H1 (cell line): ENCODE measurements around the gene GABARAPL1. TPM values are rescaled to one million over a fixed set of nuclear protein-coding genes. Genes with fewer than 3 reads are reported as not detected.

ENCODE experiments used
- CTCF ChIA-PET: fragments of 300-600 bp; sonication (Branson Sonifier 250); formaldehyde crosslinking; loops from one replicate; lab custom pipeline; 2021; ENCODE audit not compliant: partially characterized antibody; lab: Charles Lee
- POLR2A ChIA-PET: fragments of 300-600 bp; sonication (Branson Sonifier 250); formaldehyde crosslinking; loops from one replicate; lab custom pipeline; 2021; ENCODE audit warnings: inconsistent platforms; ENCODE audit not compliant: partially characterized antibody; lab: Charles Lee
- DNase-seq, 2 experiments: peaks; one replicate each; pipeline versions ENCODE4 v3.0.0 to v3.0.0-alpha.2; 2010 to 2022; ENCODE audit warnings: low spot score in 2 of 2, low read depth in 1 of 2, mixed read lengths in 1 of 2
- FAIRE-seq: peaks from 2 replicates; lab custom pipeline; 2011; peaks lifted over from hg19 to GRCh38; lab: Jason Lieb, UNC
- H2AFZ ChIP-seq: 2 replicates; pipeline ENCODE4 v1.8.1; 2012; ENCODE audit warnings: low read length, inconsistent platforms
- H2AK5ac ChIP-seq: 2 replicates; pipeline ENCODE4 v1.6.1; 2013; ENCODE audit warnings: low read depth, low read length
- H2BK120ac ChIP-seq: replicated peaks from 2 replicates; pipeline ENCODE3; 2013; ENCODE audit warnings: low read depth, low read length, inconsistent platforms
- H2BK12ac ChIP-seq: 2 replicates; pipeline ENCODE4 v1.6.1; 2013; ENCODE audit warnings: low read depth, low read length
- H2BK15ac ChIP-seq: 2 replicates; pipeline ENCODE4 v1.6.1; 2013; ENCODE audit warnings: low read length
- H2BK20ac ChIP-seq: 2 replicates; pipeline ENCODE4 v1.6.1; 2013; ENCODE audit warnings: low read length
- H2BK5ac ChIP-seq: 2 replicates; pipeline ENCODE4 v1.6.1; 2013; ENCODE audit warnings: low read depth, low read length
- H3K14ac ChIP-seq: 2 replicates; pipeline ENCODE4 v1.6.1; 2013; ENCODE audit warnings: inconsistent platforms; ENCODE audit not compliant: insufficient read length
- H3K18ac ChIP-seq: 2 replicates; pipeline ENCODE4 v1.6.1; 2013; ENCODE audit warnings: low read length; ENCODE audit errors: extremely low read depth
- H3K23ac ChIP-seq: 2 replicates; pipeline ENCODE4 v1.6.1; 2013; ENCODE audit warnings: inconsistent platforms; ENCODE audit not compliant: insufficient read length
- H3K23me2 ChIP-seq: 2 replicates; pipeline ENCODE4 v1.6.1; 2013; ENCODE audit warnings: low read depth, low read length
- H3K27ac ChIP-seq: 2 replicates; pipeline ENCODE4 v1.6.1; 2011; ENCODE audit warnings: low read depth, low read length, inconsistent platforms
- H3K27me3 ChIP-seq, 4 experiments: replicated peaks in 1 of 4; 1 replicate in 1 of 4; 2 replicates in 3 of 4; pipeline versions ENCODE4 v1.6.1 to v1.8.1; 2011 to 2013; ENCODE audit warnings: low read length in 3 of 4, mild to moderate bottlenecking in 3 of 4, inconsistent platforms in 2 of 4, mixed read lengths in 2 of 4, moderate library complexity in 1 of 4; ENCODE audit not compliant: control insufficient read depth in 3 of 4, insufficient read depth in 3 of 4; ENCODE audit errors: extremely low read depth in 1 of 4
- H3K36me3 ChIP-seq, 4 experiments: 2 replicates each; pipeline versions ENCODE4 v1.6.1 to v1.8.1; 2011 to 2013; ENCODE audit warnings: mild to moderate bottlenecking in 4 of 4, low read length in 3 of 4, moderate library complexity in 2 of 4, control low read depth in 1 of 4, inconsistent platforms in 1 of 4; ENCODE audit not compliant: insufficient read depth in 4 of 4, control insufficient read depth in 2 of 4
- H3K4ac ChIP-seq: replicated peaks from 2 replicates; pipeline ENCODE3; 2013; ENCODE audit warnings: low read length, low read depth, mixed read lengths, inconsistent platforms; ENCODE audit not compliant: insufficient read length
- H3K4me1 ChIP-seq, 4 experiments: replicated peaks in 1 of 4; 1 replicate in 1 of 4; 2 replicates in 3 of 4; pipeline versions ENCODE4 v1.6.1 to v1.8.1; 2011 to 2013; ENCODE audit warnings: low read length in 3 of 4, inconsistent platforms in 2 of 4, mixed read lengths in 1 of 4; ENCODE audit not compliant: insufficient read depth in 4 of 4, control insufficient read depth in 3 of 4
- H3K4me2 ChIP-seq, 2 experiments: 2 replicates each; pipeline versions ENCODE4 v1.6.1 to v1.8.1; 2011 to 2013; ENCODE audit warnings: low read depth in 2 of 2, low read length in 2 of 2, control low read depth in 1 of 2, inconsistent platforms in 1 of 2, mild to moderate bottlenecking in 1 of 2; ENCODE audit not compliant: insufficient read depth in 1 of 2
- H3K4me3 ChIP-seq, 4 experiments: fragments of 200-600, 300-600 bp in 1 of 4; sonication (generic), shearing (Covaris generic), sonication (Bioruptor Twin) in 1 of 4; 2 replicates each; pipeline versions ENCODE4 v1.5.1 to v1.8.1; 2011 to 2016; ENCODE audit warnings: low read length in 4 of 4, low read depth in 3 of 4, control low read depth in 2 of 4, inconsistent platforms in 2 of 4, mild to moderate bottlenecking in 2 of 4, mixed read lengths in 1 of 4, moderate library complexity in 1 of 4; ENCODE audit not compliant: insufficient read depth in 2 of 4; ENCODE audit errors: extremely low read depth in 1 of 4
- H3K56ac ChIP-seq: replicated peaks from 2 replicates; pipeline ENCODE3; 2013; ENCODE audit warnings: low read depth, mild to moderate bottlenecking, mixed read lengths, low read length, inconsistent platforms; ENCODE audit not compliant: insufficient read length
- H3K79me1 ChIP-seq: 2 replicates; pipeline ENCODE4 v1.6.1; 2013; ENCODE audit warnings: low read depth, low read length, control low read depth
- H3K79me2 ChIP-seq, 2 experiments: 2 replicates each; pipeline versions ENCODE4 v1.6.1 to v1.8.1; 2012 to 2013; ENCODE audit warnings: low read length in 2 of 2, mild to moderate bottlenecking in 2 of 2, inconsistent platforms in 1 of 2; ENCODE audit not compliant: insufficient read depth in 2 of 2, control insufficient read depth in 1 of 2
- H3K9ac ChIP-seq, 4 experiments: replicated peaks in 1 of 4; 1 replicate in 1 of 4; 2 replicates in 3 of 4; pipeline versions ENCODE4 v1.6.1 to v1.8.1; 2011 to 2013; ENCODE audit warnings: low read depth in 3 of 4, low read length in 3 of 4, control low read depth in 2 of 4, mild to moderate bottlenecking in 2 of 4, moderate library complexity in 2 of 4, inconsistent platforms in 1 of 4; ENCODE audit errors: extremely low read depth in 1 of 4
- H3K9me3 ChIP-seq, 2 experiments: 2 replicates each; pipeline versions ENCODE4 v1.6.1 to v1.8.1; 2012 to 2013; ENCODE audit warnings: mild to moderate bottlenecking in 2 of 2, moderate library complexity in 2 of 2, control low read depth in 1 of 2, inconsistent platforms in 1 of 2, low read depth in 1 of 2, low read length in 1 of 2, mixed read lengths in 1 of 2; ENCODE audit not compliant: insufficient read depth in 2 of 2
- H4K20me1 ChIP-seq, 2 experiments: replicated peaks in 1 of 2; 2 replicates each; pipeline versions ENCODE3 to v1.8.1; 2011 to 2013; ENCODE audit warnings: inconsistent platforms in 2 of 2, low read length in 2 of 2, mild to moderate bottlenecking in 1 of 2; ENCODE audit not compliant: insufficient read depth in 2 of 2, control insufficient read depth in 1 of 2
- H4K5ac ChIP-seq: 2 replicates; pipeline ENCODE4 v1.6.1; 2013; ENCODE audit warnings: low read length, low read depth, mixed read lengths, inconsistent platforms; ENCODE audit not compliant: insufficient read length
- H4K8ac ChIP-seq: 2 replicates; pipeline ENCODE4 v1.8.0; 2013; ENCODE audit warnings: mild to moderate bottlenecking, moderate library complexity, low read length, inconsistent platforms; ENCODE audit not compliant: insufficient read depth; ENCODE audit errors: extremely low read depth
- H4K91ac ChIP-seq: replicated peaks from 2 replicates; pipeline ENCODE3; 2013; ENCODE audit warnings: low read length, mixed read lengths, inconsistent platforms; ENCODE audit not compliant: insufficient read length
- BACH1 ChIP-seq: IDR thresholded peaks from 2 replicates; pipeline ENCODE4 v1.6.1; 2012; ENCODE audit warnings: low read length, improper control_type of control experiment
- BCL11A ChIP-seq, 2 experiments: IDR thresholded peaks; one replicate each; pipeline ENCODE4 v1.6.1; 2011; ENCODE audit warnings: low read depth in 2 of 2, low read length in 2 of 2, mild to moderate bottlenecking in 2 of 2
- CBX5 ChIP-seq: fragments of 300-800, 300-1000 bp; sonication (generic); IDR thresholded peaks from 2 replicates; pipeline ENCODE4 v1.7.1; 2016; ENCODE audit warnings: antibody characterized with exemption, low read length, low read depth
- CREB1 ChIP-seq: IDR thresholded peaks from 2 replicates; pipeline ENCODE4 v1.6.1; 2012; ENCODE audit warnings: inconsistent platforms
- GABPA ChIP-seq: IDR thresholded peaks from 2 replicates; pipeline ENCODE4 v1.6.1; 2011; ENCODE audit warnings: mild to moderate bottlenecking, low read length, moderate library complexity, borderline replicate concordance; ENCODE audit not compliant: insufficient read depth
- JUND ChIP-seq: IDR thresholded peaks from 2 replicates; pipeline ENCODE4 v1.6.1; 2011; ENCODE audit warnings: mild to moderate bottlenecking, improper control_type of control experiment, low read length
- KDM1A ChIP-seq: fragments of 200-600, 300-600 bp; sonication (generic); IDR thresholded peaks from 2 replicates; pipeline ENCODE4 v1.7.1; 2016; ENCODE audit warnings: mild to moderate bottlenecking, low read length, borderline replicate concordance
- MAFK ChIP-seq: IDR thresholded peaks from 2 replicates; pipeline ENCODE4 v1.6.1; 2012; ENCODE audit warnings: low read depth, mild to moderate bottlenecking, improper control_type of control experiment, low read length
- PHF8 ChIP-seq: fragments of 200-600 bp; sonication (generic); conservative IDR thresholded peaks from 2 replicates; pipeline ENCODE4 v1.7.1; 2012; ENCODE audit warnings: low read depth, mild to moderate bottlenecking, inconsistent platforms, low read length, moderate library complexity
- RBBP5 ChIP-seq: IDR thresholded peaks from 2 replicates; pipeline ENCODE4 v1.7.1; 2012; ENCODE audit warnings: low read depth, mild to moderate bottlenecking, inconsistent platforms, low read length, moderate library complexity, borderline replicate concordance
- SIN3A ChIP-seq, 2 experiments: IDR thresholded peaks in 1 of 2; conservative IDR thresholded peaks in 1 of 2; 2 replicates each; pipeline ENCODE4 v1.6.1; 2011 to 2012; ENCODE audit warnings: low read length in 2 of 2, improper control_type of control experiment in 1 of 2, low read depth in 1 of 2, mild to moderate bottlenecking in 1 of 2
- SUZ12 ChIP-seq: fragments of 200-600 bp; sonication (generic); IDR thresholded peaks from 2 replicates; pipeline ENCODE4 v1.6.1; 2012; ENCODE audit warnings: mild to moderate bottlenecking, inconsistent platforms, low read length, moderate library complexity, mixed read lengths
- TAF1 ChIP-seq: IDR thresholded peaks from 2 replicates; pipeline ENCODE4 v1.6.1; 2011; ENCODE audit warnings: mild to moderate bottlenecking, low read depth, low read length
- TBP ChIP-seq: IDR thresholded peaks from 2 replicates; pipeline ENCODE4 v1.6.1; 2011; ENCODE audit warnings: low read depth, low read length, improper control_type of control experiment
- YY1 ChIP-seq: IDR thresholded peaks from 2 replicates; pipeline ENCODE4 v1.6.1; 2011; ENCODE audit warnings: low read depth, mild to moderate bottlenecking, low read length
- WGBS, 2 experiments: shearing (Covaris generic) in 1 of 2; methylation state at CpG; one replicate each; pipeline versions ENCODE4 v1.1.6 to v1.1.7; 2013 to 2015; ENCODE audit warnings: low lambda C conversion rate in 2 of 2, mixed read lengths in 2 of 2, inconsistent platforms in 1 of 2, low coverage in 1 of 2, missing lambda C conversion rate in 1 of 2; ENCODE audit not compliant: insufficient replicate concordance in 2 of 2, insufficient coverage in 1 of 2, insufficient read length in 1 of 2; ENCODE audit errors: extremely low coverage in 1 of 2, missing lambda C conversion rate in 1 of 2; 5-methylcytosine and 5-hydroxymethylcytosine counted together
- polyA plus RNA-seq, 7 experiments: library from polyadenylated mRNA; depleted of rRNA in 3 of 7; stranded (reverse) in 5 of 7; unstranded in 2 of 7; fragments of >200 nt in 5 of 7; fragments of 200-250 nt in 2 of 7; gene quantifications; 1 replicate in 5 of 7; 2 replicates in 1 of 7; 4 replicates in 1 of 7; pipeline versions ENCODE4 v1.2.1 to v1.2.3, GENCODE V29; 2011 to 2013; ENCODE audit warnings: missing spikeins in 2 of 7, mixed read lengths in 2 of 7
- total RNA-seq: library from RNA; stranded (reverse); fragmentation: NEBNext Ultra II Directional; extraction: Animal tissue kit (Norgen Biotek cat#: 25700); gene quantifications from 2 replicates; pipeline ENCODE4 v1.2.1, GENCODE V29; 2021

The GABARAPL1 gene
- total and polyA plus RNA-seq, 2 of the 8 experiments (the other 6 are each of a cell fraction or from before 2014, with no cell fraction given), result 56.1 to 87.9 TPM

- WGBS, 2 experiments, result 83% methylated on average over 3 of the region's 3 CpGs; no CpG with 5 or more reads in 1 of the 2 experiments
- Histone ChIP-seq H3K79me1 (no peaks in the 10 kb centered on the region), H3K4ac (no peak overlapping the region), H2BK20ac (no peak overlapping the region), H4K20me1 (no peaks in the 10 kb centered on the region), H3K79me2 (no peaks in the 10 kb centered on the region), H3K18ac (no peak overlapping the region), H2AFZ (no peak overlapping the region), H3K4me1 (0 out of 7 replicates have a peak, but pooled peaks cover 0 to 2% (median 0%) of the 10 kb centered on the region in 4 experiments), H3K4me3 (no peak overlapping the region), H3K9ac (no peak overlapping the region), H4K5ac (no peak overlapping the region), H2AK5ac (no peak overlapping the region), H2BK5ac (no peak overlapping the region), H3K23ac (no peak overlapping the region), H4K8ac (no peak overlapping the region), H2BK15ac (no peak overlapping the region), H3K9me3 (no peaks in the 10 kb centered on the region), H3K23me2 (no peaks in the 10 kb centered on the region), H3K36me3 (no peaks in the 10 kb centered on the region), H3K27ac (no peak overlapping the region), H3K56ac (no peak overlapping the region), H3K27me3 (no peaks in the 10 kb centered on the region), H2BK12ac (no peak overlapping the region), H2BK120ac (no peak overlapping the region), H3K14ac (no peak overlapping the region), H3K4me2 (no peak overlapping the region), H4K91ac (no peak overlapping the region)
- POLR2A ChIA-PET, result interaction anchor here (2.1 kb wide), 1 partner anchor 19 kb away, joined by 9 read pairs; the partner anchor contains the start of gene GABARAPL1
- DNase-seq (no peak), FAIRE-seq (no peak)
- CTCF ChIA-PET, result interaction anchor here (0.7 to 1.7 kb wide), 3 partner anchors 41 to 1650 kb away, joined by 3 to 4 read pairs (median 3); no protein-coding TSS in a partner anchor
- TF ChIP-seq GABPA, result no peak
- TF ChIP-seq BCL11A (IDR thresholded peaks at IDR 0.05; ENCODE audit: low read depth in 2 of 2, low read length in 2 of 2), result no peak
- TF ChIP-seq KDM1A, result no peak
- no peak for TF ChIP-seq SIN3A (conservative IDR thresholded peaks at IDR 0.05 in 1 of 2, IDR thresholded peaks at IDR 0.05 in 1 of 2; ENCODE audit: low read depth in 1 of 2, low read length in 2 of 2)
- no peak for TF ChIP-seq CREB1
- TF ChIP-seq YY1, result no peak
- TF ChIP-seq TBP, result no peak
- no peak for TF ChIP-seq SUZ12
- TF ChIP-seq TAF1, result no peak
- no peak for TF ChIP-seq MAFK
- TF ChIP-seq PHF8, result no peak
- no peak for TF ChIP-seq RBBP5
- no peak for TF ChIP-seq CBX5
- no peak for TF ChIP-seq BACH1
- no peak for TF ChIP-seq JUND
These were observed 18.5 kb upstream of the GABARAPL1 start for GRCh38 chr12:10194160-10194670.
